ENCODE results near the gene ZAP70.
A peak's percentile ranks its signal among the peaks of the same experiment; 100 is the strongest.
"Not testable (repeated sequence)": the region's sequence is repeated elsewhere in the genome, so short reads cannot be mapped to it uniquely, and the experiment has no call there.

ZAP70 gene

GRCh38 chr2:97698530-97698929, 14.8 kb upstream of the ZAP70 start:
- no peak for DNase-seq (ENCODE audit: low read depth)

GRCh38 chr2:97699765-97700444, 13.5 kb upstream of the ZAP70 start:
- peak; percentile 17 for DNase-seq (ENCODE audit: low read depth)

- no peak for DNase-seq (ENCODE audit: low read depth)
These were observed 12.2 kb upstream of the ZAP70 start for GRCh38 chr2:97701186-97701585.

GRCh38 chr2:97701851-97702465, 11.4 kb upstream of the ZAP70 start:
- DNase-seq (ENCODE audit: low read depth): no peak

- DNase-seq (ENCODE audit: low read depth): no peak
These were observed 10.5 kb upstream of the ZAP70 start for GRCh38 chr2:97702731-97703470.

GRCh38 chr2:97703741-97704140, 9.6 kb upstream of the ZAP70 start:
- DNase-seq (ENCODE audit: low read depth): no peak

- no peak for DNase-seq (ENCODE audit: low read depth)
These were observed 8.4 kb upstream of the ZAP70 start for GRCh38 chr2:97704989-97705388.

- DNase-seq (ENCODE audit: low read depth): no peak
These were observed 7.3 kb upstream of the ZAP70 start for GRCh38 chr2:97706112-97706511.

GRCh38 chr2:97706708-97707345, 6.5 kb upstream of the ZAP70 start:
- DNase-seq (ENCODE audit: low read depth): no peak

- DNase-seq (ENCODE audit: low read depth): no peak
These were observed 5.9 kb upstream of the ZAP70 start for GRCh38 chr2:97707362-97708047.

GRCh38 chr2:97708048-97708380, 5.4 kb upstream of the ZAP70 start:
- DNase-seq (ENCODE audit: low read depth): no peak

GRCh38 chr2:97708608-97709007, 4.8 kb upstream of the ZAP70 start:
- DNase-seq (ENCODE audit: low read depth): no peak

GRCh38 chr2:97711394-97711711, 2.0 kb upstream of the ZAP70 start:
- DNase-seq (ENCODE audit: low read depth): no peak

GRCh38 chr2:97712175-97712574, 1.2 kb upstream of the ZAP70 start:
- DNase-seq (ENCODE audit: low read depth): not testable (repeated sequence)

- no peak for DNase-seq (ENCODE audit: low read depth)
These were observed 582 bp upstream of the ZAP70 start for GRCh38 chr2:97712693-97713295.

GRCh38 chr2:97714084-97714949, 941 bp downstream of the ZAP70 start:
- DNase-seq (ENCODE audit: low read depth): no peak

GRCh38 chr2:97714950-97715652, 1.7 kb downstream of the ZAP70 start:
- no peak for DNase-seq (ENCODE audit: low read depth)

GRCh38 chr2:97715951-97716694, 2.7 kb downstream of the ZAP70 start:
- DNase-seq (ENCODE audit: low read depth): no peak

GRCh38 chr2:97716695-97717612, 3.6 kb downstream of the ZAP70 start:
- DNase-seq (ENCODE audit: low read depth): no peak

All from HS-27A (cell line).